HepG2 (cell line): ENCODE data around the gene MCM8.

Source experiments
- HOXA7 ChIP-seq: sonication (generic); formaldehyde crosslinking; IDR thresholded peaks from 2 replicates; pipeline ENCODE4 v1.8.1; 2022; ENCODE audit warnings: mild to moderate bottlenecking, missing genetic modification reagents, moderate library complexity
- TF ChIP-seq, protein P1 (sequence below): sonication (generic); formaldehyde crosslinking; IDR thresholded peaks from 2 replicates; pipeline ENCODE4 v1.8.0; 2022; ENCODE audit warnings: missing genetic modification reagents, mild to moderate bottlenecking, inconsistent platforms, borderline replicate concordance
- TF ChIP-seq, protein P2 (sequence below): sonication (generic); formaldehyde crosslinking; IDR thresholded peaks from 2 replicates; pipeline ENCODE4 v1.5.0; 2020; ENCODE audit warnings: mild to moderate bottlenecking, missing genetic modification reagents, moderate library complexity
- TF ChIP-seq, protein P3 (sequence below): sonication (generic); formaldehyde crosslinking; IDR thresholded peaks from 2 replicates; pipeline ENCODE4 v1.5.0; 2020; ENCODE audit warnings: missing genetic modification reagents, mild to moderate bottlenecking, borderline replicate concordance

- TF ChIP-seq, protein P1, sequence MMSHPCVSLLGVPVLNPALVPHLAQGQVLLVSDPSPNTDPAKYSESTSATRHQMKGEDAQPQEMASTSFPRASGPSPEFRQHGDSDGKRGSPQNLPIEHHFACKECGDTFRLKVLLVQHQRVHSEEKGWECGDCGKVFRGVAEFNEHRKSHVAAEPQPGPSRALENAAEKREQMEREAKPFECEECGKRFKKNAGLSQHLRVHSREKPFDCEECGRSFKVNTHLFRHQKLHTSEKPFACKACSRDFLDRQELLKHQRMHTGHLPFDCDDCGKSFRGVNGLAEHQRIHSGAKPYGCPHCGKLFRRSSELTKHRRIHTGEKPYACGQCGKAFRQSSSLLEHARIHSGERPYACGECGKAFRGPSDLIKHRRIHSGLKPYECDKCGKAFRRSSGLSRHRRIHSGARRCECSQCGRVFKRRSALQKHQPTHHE (CRISPR knock-in tag) = no peak
- TF ChIP-seq HOXA7 (CRISPR knock-in tag) = no peak
- TF ChIP-seq, protein P2, sequence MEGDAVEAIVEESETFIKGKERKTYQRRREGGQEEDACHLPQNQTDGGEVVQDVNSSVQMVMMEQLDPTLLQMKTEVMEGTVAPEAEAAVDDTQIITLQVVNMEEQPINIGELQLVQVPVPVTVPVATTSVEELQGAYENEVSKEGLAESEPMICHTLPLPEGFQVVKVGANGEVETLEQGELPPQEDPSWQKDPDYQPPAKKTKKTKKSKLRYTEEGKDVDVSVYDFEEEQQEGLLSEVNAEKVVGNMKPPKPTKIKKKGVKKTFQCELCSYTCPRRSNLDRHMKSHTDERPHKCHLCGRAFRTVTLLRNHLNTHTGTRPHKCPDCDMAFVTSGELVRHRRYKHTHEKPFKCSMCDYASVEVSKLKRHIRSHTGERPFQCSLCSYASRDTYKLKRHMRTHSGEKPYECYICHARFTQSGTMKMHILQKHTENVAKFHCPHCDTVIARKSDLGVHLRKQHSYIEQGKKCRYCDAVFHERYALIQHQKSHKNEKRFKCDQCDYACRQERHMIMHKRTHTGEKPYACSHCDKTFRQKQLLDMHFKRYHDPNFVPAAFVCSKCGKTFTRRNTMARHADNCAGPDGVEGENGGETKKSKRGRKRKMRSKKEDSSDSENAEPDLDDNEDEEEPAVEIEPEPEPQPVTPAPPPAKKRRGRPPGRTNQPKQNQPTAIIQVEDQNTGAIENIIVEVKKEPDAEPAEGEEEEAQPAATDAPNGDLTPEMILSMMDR = no peak
- TF ChIP-seq, protein P3, sequence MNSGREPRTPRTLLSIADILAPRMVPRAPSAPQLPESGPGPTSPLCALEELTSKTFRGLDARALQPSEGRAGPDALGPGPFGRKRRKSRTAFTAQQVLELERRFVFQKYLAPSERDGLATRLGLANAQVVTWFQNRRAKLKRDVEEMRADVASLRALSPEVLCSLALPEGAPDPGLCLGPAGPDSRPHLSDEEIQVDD (CRISPR knock-in tag) = no peak
Observed at GRCh38 chr20:5908981-5909380, 41.5 kb upstream of the MCM8 start.
